ENCODE measurements around the gene EVL.

The EVL gene

DNA sequence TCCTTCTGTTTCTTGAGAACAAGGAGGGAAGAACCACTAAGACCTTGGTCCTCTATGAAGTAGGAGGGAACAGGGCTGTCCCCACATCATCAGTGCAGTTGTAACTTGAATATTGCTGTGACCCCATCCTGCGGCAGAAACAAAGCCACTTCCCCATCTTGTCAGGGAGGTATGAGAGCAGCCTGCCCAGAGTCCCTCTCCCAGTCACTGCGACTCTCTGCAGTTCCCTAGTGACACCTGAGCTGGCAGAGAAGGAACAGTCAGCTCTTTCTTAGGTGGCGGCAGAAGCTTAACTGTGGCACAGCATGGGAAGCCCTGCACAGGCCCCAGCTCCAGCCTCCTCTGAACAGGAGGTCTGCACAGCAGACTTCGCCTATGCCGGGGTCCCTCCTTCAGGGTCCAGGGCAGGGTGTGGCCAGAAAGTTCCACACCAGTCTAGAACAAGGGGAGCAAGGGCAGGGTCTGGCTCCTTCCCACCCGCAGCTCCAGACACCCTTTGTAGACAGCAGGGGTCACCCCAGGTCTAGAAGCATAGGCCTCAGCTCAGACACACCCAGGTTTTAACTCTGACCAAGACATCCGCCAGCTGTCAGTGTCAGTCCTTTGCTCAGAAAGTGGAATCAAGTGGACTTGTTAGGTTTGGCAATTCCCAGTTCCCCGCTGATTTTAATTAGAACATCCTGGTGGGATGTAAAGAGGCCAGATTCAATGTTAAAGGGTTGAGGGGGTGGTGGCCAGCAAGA lies 57.4 kb downstream of the EVL start:
- peaks cover 17% of the 10 kb centered on the region for H3K36me3 Mint-ChIP-seq (ENCODE audit: low read depth)
- H3K27me3 Mint-ChIP-seq (ENCODE audit: low read depth), result peaks cover 7% of the 10 kb centered on the region
- no peak overlapping the region for H3K4me3 Mint-ChIP-seq
- peak overlapping the region in 2 of 3 experiments; percentile 16 to 31 for H3K27ac Mint-ChIP-seq
- TF ChIP-seq, protein P1, sequence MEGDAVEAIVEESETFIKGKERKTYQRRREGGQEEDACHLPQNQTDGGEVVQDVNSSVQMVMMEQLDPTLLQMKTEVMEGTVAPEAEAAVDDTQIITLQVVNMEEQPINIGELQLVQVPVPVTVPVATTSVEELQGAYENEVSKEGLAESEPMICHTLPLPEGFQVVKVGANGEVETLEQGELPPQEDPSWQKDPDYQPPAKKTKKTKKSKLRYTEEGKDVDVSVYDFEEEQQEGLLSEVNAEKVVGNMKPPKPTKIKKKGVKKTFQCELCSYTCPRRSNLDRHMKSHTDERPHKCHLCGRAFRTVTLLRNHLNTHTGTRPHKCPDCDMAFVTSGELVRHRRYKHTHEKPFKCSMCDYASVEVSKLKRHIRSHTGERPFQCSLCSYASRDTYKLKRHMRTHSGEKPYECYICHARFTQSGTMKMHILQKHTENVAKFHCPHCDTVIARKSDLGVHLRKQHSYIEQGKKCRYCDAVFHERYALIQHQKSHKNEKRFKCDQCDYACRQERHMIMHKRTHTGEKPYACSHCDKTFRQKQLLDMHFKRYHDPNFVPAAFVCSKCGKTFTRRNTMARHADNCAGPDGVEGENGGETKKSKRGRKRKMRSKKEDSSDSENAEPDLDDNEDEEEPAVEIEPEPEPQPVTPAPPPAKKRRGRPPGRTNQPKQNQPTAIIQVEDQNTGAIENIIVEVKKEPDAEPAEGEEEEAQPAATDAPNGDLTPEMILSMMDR (IDR thresholded peaks at IDR 0.05; ENCODE audit: unreplicated experiment in 3 of 3), result no peak
- H3K4me1 Mint-ChIP-seq, result peaks cover 47% of the 10 kb centered on the region
- no peaks in the 10 kb centered on the region for H3K9me3 Mint-ChIP-seq

DNA sequence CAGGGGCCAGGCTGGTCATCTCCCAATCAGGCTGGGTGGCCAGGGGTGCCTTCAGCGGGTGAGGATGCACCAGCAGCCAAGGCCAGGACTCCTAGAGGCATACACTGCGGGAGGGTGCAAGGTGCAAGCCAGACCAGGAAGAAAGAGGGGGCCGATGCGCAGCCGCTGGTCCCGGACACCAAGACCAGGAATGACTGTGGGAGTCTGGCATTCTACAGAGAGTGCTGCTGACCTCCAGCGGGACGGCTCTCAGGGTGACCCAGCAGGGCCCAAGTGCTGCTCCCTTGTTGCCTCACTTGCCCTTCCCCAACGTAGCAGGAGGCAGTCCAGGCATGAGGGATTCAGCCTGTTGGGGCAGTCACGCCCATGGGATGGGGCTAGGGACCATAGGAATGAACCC lies 58.4 kb downstream of the EVL start:
- TF ChIP-seq, protein P1 (IDR thresholded peaks at IDR 0.05; ENCODE audit: unreplicated experiment in 3 of 3), result no peak
- Mint-ChIP-seq H3K4me1 (peaks cover 40% of the 10 kb centered on the region), H3K9me3 (no peaks in the 10 kb centered on the region), H3K36me3 (ENCODE audit: low read depth) (peaks cover 17% of the 10 kb centered on the region), H3K27me3 (ENCODE audit: low read depth) (peaks cover 6% of the 10 kb centered on the region), H3K27ac (no peak overlapping the region), H3K4me3 (no peak overlapping the region)

- TF ChIP-seq, protein P1 (IDR thresholded peaks at IDR 0.05; ENCODE audit: unreplicated experiment in 3 of 3), result no peak
- Mint-ChIP-seq H3K4me1 (peaks cover 32% of the 10 kb centered on the region), H3K9me3 (no peaks in the 10 kb centered on the region), H3K36me3 (ENCODE audit: low read depth) (peaks cover 21% of the 10 kb centered on the region), H3K27ac (no peak overlapping the region), H3K27me3 (ENCODE audit: low read depth) (peaks cover 4% of the 10 kb centered on the region), H3K4me3 (no peak overlapping the region)
These were observed 59.4 kb downstream of the EVL start for GRCh38 chr14:100124551-100125088.

DNA sequence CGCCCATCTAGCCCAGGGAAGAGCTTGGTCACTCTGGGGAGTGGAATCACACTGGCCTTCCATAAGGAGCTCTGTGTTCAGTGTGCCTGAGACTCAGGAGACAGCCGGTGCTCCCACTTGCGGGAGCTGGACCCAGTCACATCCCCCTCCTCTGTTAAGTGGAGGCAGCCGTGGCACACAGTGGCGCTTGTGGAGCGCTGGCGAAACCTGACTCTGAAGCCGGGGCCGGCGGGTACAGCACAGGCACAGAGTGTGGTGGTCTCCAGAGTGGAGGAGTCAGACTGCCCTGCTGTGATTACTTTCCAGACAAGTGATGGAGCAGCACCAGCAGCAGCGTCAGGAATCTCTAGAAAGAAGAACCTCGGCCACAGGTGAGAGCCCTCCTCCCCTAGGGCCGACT lies 61.2 kb downstream of the EVL start:
- TF ChIP-seq, protein P1 (IDR thresholded peaks at IDR 0.05; ENCODE audit: unreplicated experiment in 3 of 3), result no peak
- Mint-ChIP-seq H3K27me3 (ENCODE audit: low read depth) (peaks cover 4% of the 10 kb centered on the region), H3K4me1 (peaks cover 35% of the 10 kb centered on the region), H3K4me3 (no peak overlapping the region), H3K9me3 (no peaks in the 10 kb centered on the region), H3K27ac (no peak overlapping the region), H3K36me3 (ENCODE audit: low read depth) (peaks cover 33% of the 10 kb centered on the region)

DNA sequence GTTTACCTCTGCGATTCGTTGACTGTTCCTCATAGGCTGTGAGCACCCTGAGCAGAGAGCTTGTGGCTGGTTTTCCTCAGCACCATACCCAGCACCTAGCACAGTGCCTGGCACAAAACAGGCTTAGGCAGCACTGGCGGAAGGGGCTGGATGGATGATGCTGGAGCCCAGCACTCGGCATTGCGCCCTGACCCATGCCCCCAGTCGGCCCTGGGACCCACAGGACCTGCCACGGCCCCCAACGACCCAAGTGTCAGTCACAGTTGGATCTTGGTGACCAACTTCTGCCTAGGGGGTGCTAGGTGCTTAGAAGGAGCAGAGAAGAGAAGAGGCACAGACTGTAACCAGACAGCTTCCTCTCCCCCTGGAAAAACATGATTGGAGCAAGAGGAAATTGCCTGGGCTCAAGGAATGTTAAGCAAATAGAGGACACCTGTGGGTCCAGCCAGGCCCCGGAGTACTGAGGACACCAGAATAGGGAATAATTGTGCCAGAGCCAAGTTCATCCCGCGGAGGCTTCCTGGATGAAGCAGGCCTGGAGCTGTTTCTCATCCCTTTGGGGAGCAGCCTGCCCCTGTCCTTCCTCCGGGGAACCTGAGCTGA lies 62.7 kb downstream of the EVL start:
- Mint-ChIP-seq H3K9me3 (no peaks in the 10 kb centered on the region), H3K27ac (no peak overlapping the region), H3K4me3 (no peak overlapping the region), H3K4me1 (peaks cover 24% of the 10 kb centered on the region), H3K27me3 (ENCODE audit: low read depth) (peaks cover 4% of the 10 kb centered on the region), H3K36me3 (ENCODE audit: low read depth) (peaks cover 35% of the 10 kb centered on the region)
- TF ChIP-seq, protein P1 (IDR thresholded peaks at IDR 0.05; ENCODE audit: unreplicated experiment in 3 of 3), result no peak

Measured in nephron (organoid).